Activated gamma-delta T cell (primary cell): ENCODE data around the gene JMJD1C.
"Not testable (repeated sequence)": the region's sequence is repeated elsewhere in the genome, so short reads cannot be mapped to it uniquely, and the experiment has no call there.

Experiments
- DNase-seq: peaks from one replicate; lab custom pipeline; 2025; lab: John Stamatoyannopoulos, UW

JMJD1C gene

DNA sequence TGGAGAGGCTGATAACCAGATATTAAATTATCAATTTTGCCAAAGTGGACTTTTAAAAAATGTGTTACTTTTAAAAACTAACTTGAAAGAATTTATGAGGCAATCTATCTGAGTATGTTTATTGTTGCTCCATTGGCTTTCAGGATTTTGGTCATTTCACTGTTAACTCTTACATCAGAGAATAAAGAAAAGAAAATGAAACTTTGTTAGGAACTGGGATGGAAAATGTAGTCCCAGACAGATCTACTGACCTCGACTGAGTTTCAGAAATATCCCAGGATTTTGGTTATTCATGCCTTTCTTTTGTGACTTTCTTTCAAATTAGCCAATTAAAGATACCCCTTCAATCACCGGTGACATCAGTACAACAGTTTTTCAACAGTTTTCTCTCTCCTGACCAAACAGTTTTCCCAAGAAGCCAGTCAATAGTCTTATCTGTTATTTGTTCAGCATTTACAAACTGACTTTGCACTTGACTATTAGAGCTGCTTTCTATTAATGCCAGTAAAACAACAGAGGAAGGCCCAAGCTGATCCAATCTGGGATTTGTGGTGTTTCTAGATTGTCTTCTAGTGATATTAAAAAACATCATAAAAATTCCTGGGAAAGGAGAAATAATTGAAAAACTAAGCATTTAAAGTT, 296.8 kb downstream of the JMJD1C start:
- DNase-seq = no peak

DNA sequence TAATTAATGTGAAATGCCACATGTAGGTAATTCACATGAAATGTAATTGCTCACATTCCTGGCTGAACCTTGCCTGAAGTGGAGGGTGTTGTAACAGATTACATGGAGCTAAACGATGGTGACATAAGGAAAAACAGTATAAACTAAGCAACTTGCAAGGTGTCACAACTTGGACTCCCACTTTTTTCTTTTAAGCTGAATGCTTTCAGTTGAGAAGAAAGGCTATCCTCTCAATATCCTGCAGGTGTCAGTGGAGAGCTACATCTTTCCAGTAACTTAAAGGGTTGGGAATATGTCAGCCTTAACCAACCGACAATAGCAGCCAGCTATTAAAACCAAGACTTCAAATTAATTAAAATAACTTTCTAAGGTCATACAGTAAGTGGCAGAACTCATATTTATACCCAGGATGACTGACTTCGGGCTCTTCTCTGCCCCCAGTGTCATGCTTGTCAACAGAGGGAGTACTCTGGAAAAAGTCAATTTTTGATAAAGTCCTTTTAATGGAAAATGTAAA, 299.0 kb downstream of the JMJD1C start:
- DNase-seq = no peak

DNA sequence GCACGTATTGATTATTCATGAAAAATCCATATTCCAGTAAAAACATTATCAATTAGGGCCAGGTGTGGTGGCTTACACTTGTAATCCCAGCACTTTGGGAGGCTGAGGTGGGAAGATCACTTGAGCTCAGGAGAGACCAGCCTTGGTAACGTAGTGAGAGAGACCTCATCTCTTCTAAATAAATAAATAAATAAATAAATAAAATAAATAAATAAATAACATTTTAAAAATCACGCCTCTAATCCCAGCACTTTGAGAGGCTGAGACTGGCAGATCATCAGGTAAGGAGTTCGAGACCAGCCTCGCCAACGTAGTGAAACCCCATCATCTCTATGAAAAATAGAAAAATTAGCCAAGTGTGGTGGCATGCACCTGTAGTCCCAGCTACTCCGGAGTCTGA, 300.5 kb downstream of the JMJD1C start:
- DNase-seq = no peak

DNA sequence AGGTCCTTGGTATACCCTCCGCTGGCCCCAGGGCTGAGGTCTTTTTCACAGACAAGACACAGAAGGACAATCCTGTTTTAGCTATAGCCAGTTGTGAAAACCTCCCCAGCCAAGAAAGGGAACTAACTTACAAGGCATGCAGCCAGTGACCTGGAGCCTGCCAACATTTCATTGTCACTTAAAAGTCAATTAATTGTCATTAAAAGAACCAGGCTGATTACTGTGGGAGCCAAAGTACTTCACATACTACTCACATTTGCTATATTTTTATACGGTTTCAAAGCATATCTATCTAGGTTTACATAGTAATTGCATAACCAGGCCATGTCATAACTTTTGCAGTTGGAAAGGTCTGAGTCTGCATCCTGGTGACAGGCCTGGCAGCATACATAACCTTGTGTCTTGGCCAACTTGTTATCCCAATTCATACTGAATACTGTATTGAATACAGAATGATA, 301.6 kb downstream of the JMJD1C start:
- no peak for DNase-seq

DNA sequence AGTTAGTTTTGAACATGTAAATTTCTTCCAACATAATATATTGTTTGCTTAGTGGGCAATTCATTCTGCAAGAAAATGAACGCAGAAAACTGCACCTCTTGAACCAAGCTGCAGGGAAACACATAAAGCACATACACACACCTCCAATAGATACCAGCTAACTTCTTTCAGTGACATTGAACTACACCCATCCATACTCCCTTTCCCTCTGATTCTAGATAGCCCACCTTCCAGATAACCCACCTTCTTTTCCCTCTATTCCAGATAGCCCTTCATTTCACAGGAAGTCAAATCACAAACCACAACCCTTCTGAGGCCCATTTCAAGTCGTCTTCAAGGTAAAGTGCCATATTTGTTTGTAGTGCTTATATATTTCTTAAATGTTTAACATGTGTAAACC, 304.2 kb downstream of the JMJD1C start:
- DNase-seq = no peak

DNA sequence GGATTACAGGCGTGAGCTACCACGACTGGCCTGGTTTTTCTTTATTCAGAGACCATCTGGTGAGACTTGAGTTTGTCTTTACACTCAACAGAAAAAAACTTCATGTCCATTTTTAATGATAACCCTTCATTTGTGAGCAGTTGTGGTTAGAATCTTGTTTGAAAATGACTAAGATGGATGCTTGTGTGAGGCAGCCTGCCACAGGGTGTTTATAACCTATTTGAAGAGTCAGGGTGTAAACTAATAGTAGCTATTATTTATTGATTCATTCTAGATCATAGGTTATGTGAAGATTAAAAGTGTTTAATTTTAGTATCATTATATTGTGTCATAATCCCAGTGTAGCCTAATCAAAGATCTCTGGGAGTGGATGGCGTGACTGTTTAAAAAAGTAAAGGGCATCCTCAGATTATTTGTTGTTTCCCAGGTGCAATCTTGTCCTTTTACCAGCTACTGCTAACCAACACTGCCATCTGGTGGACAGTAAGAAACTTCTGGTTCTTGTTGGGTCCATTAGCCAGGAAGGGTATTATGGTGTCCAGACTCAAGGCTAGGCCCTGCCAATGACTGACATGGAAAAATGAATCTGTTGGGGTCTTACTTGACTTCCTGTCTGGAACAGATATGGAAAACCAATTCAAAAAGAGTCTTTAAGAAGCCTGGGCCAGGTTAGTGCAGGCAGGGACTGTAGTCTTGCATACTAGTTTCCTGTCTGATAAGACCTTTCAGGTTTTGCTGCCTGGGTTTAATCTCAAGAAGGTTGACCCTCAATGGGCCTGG, 307.7 kb downstream of the JMJD1C start:
- no peak for DNase-seq

DNA sequence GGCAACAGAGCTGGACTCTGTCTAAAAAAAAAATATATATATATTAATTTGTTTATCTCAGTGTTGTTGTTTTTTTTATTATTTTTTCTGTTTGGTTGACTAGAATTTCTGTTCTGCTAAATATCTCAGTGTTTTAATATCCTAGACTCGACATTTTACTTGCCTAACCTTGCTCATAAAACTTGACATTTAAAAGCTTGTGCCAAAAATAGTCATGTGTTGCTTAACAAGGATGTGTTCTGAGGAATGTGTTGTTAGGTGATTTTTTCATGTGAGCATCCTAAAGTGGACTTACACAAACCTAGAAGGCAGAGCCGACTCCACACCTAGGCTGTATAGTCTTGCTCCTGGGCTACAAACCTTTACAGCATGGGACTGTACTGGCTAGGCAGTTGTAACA, 309.5 kb downstream of the JMJD1C start:
- no peak for DNase-seq

DNA sequence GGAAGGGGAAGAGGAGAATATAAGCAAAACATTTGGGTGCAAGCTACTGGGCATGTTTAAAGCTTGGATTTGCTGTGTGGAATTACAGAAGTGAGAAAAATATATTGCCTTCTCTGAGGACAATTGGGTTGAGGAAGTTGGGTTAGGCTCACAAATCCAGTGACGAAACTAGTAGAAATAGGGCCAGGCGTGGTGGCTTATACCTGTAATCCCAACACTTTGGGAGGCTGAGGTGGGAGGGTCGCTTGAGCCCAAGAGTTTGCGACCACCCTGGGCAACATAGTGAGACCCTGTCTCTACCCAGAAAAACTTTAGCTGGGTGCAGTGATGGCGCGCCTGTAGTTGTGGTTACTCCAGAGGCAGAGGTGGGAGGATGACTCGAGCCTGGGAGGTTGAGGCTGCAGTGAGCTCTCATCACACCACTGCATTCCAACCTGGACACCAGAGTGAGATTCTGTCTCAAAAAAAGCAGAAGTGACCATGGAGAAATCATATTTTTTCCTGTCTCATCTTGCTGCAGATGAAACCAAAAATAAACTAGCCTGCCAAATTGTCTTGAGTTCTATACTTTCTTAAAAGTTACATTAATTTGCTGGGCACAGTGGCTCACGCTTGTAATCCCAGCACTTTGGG, 310.3 kb downstream of the JMJD1C start:
- DNase-seq = no peak

DNA sequence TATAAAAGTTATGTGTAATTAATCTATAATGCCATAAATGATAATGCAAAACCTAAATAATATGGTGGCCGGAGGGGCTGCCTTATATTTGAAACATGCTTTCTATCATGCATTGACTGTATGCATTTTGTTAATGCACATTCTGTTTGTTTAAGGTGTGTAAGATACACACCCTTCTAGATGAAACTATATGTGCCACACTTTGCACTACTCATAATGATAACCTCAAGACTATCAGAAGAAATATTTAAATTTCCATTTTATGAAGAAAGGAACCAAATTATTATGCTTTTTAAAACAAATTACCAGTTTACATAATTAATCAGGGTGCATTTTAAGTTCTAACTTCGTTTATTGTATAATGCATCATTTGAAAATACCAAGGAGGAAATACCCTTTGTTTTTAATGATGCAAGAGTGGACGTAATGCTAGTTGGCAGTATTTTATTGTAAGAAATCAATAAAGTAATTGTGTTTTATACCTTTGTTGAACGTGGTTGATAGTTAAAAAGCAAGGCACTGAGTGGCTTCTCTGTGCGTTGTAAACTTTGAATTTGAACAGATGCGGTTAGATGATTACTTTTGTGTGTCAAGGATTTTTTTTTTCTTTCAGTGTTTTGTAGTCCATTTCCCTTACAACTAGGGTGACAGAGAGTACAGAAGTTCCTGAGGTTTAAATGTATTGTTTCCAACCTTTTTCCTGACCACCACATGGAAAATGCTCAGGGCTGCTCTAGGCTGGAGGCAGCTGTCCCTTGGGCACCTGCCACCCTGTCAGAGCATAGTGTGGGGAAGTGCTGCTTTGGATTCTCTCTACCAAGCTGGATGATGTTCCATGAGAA, 311.0 kb downstream of the JMJD1C start:
- DNase-seq = no peak

DNA sequence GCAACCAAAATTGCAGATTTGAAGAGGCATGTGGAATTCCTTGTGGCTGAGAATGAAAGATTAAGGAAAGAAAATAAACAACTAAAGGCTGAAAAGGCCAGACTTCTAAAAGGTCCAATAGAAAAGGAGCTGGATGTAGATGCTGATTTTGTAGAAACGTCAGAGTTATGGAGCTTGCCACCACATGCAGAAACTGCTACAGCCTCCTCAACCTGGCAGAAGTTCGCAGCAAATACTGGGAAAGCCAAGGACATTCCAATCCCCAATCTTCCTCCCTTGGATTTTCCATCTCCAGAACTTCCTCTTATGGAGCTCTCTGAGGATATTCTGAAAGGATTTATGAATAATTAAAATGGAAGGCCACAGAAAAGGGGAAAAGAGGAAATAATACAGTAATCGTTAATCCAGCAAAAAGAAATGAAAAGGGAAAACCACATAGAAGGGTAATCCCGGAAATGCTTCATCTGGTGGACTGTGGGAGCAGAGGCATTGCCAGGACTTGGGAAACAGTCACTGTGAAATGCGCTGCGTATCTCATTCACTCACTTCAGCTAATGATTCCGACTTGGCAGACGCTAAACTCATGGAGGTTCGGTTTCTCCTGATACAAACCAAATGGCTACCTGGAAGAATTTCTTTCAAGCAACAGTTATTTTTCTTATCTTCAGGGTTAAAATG, 311.8 kb downstream of the JMJD1C start:
- DNase-seq = not testable (repeated sequence)

DNA sequence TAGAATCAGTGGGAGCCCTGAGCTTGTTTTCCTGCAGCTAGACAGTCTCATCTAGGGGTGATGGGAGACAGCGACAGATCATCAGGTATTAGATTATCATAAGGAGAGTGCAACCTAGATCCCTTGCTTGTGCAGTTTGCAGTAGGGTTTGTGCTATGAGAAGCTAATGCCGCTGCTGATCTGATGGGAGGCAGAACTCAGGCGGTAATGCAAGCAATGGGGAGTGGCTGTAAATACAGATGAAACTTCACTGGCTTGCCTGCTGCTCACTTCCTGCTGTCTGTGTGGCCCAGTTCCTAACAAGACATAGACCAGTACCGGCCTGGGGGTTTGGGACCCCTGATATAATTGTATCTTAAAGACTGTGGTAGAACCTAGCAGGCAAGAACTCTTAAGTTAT, 315.0 kb downstream of the JMJD1C start:
- no peak for DNase-seq

DNA sequence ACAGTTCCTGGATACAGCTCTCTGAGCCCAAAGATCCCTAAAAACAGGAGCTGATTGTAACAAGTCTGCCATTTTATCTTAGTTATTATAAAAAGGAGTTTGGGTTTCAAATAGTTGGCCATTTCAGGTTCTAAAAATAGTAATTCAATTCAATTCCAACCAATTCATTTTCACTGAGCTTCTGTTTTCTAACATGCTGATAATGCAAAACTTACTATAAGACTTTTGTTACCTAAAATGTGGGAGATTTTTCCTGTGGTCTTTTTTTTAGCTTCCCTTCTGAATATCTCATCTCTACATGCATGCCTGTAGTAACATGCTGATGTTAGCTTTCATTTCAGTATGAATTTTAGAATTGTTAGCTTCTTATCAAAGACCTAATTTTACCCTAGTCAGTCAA, 319.3 kb downstream of the JMJD1C start:
- DNase-seq = no peak

DNA sequence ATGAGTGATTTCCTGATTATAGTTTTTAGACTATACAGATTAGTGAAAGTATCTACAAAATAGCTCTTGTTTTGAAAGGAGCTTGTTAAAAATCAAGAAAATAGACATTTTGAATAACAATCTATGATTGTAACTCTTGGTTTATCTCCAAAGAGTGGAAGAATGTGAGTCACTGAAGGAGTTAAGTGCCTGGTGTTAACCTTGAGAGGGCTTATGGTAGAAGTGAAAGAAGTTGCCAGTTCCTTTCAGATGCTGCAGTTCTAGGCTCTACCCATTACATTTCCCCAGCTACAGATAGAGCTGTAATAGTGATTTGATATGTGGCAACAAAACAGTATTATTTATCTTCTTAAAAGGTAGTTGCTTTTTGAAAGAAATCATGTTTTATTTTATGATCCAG, 320.0 kb downstream of the JMJD1C start:
- DNase-seq = no peak

DNA sequence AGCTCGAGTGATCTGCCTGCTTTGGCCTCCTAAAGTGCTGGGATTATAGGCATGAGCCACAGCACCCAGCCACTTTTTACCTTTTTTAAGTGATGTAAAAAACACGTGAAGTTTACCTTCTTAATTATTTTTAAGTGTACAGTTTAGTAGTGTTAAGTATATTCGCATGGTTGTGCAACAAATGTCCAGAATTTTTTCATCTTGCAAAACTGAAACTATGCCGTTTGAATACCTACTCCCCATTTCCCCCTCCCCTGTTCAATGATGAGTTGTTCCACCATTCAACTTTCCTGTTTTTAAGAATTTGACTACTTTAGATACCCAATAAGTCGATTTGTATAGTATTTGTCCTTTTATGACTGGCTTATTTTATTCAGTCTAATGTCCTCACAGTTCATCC, 321.8 kb downstream of the JMJD1C start:
- no peak for DNase-seq

DNA sequence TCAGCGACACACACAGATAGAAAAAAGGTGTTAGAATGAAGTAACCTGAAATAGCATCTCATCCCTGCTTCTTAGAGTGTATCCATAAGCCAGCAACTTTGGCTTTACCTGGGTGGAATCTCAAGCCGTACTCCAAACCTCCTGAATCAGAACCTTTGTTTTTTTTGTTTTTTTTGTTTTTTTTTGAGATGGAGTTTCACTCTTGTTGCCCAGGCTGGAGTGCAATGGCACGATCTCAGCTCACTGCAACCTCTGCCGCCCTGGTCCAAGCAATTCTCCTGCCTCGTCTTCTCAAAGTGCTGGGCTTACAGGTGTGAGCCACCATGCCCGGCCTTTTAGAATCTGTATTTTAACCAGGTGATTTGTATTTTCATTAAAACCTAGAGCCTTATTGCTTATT, 323.6 kb downstream of the JMJD1C start:
- DNase-seq = no peak

DNA sequence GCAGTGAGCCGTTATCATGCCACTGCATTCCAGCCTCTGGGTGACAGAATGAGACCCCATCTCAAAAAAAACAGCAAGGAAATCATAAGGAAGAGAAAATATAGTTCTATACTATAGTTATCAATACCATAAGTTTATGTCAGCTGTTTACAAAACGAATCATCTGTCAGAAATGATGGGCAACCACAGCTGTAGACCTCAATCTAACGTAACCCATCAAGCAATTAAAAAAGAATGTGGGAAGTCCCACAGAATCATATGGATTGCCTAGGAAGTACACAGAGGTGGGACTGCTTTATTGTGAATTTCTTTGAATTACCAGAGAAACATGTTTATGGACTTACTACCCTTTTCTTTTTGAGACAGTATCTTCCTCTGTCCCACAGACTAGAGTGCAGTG, 325.7 kb downstream of the JMJD1C start:
- no peak for DNase-seq

DNA sequence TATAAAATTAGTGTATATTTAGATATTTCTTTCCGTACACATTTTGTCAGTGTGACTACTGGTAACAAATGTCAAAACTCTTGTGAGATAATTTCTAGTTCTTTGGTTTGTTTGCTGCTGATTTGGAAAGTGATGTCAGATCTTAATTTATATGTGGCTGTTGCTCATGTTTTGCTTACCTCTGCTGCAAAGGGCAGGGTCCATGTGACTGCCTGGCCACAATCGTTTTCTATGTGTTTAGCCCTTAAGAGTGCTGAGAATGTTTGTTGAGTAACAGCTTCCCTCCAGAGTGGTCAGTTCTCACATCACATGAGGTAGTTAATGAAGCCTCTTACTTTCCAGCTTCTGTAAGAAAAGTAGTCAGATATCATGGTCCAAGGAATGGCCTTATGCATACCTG, 328.5 kb downstream of the JMJD1C start:
- DNase-seq = no peak

DNA sequence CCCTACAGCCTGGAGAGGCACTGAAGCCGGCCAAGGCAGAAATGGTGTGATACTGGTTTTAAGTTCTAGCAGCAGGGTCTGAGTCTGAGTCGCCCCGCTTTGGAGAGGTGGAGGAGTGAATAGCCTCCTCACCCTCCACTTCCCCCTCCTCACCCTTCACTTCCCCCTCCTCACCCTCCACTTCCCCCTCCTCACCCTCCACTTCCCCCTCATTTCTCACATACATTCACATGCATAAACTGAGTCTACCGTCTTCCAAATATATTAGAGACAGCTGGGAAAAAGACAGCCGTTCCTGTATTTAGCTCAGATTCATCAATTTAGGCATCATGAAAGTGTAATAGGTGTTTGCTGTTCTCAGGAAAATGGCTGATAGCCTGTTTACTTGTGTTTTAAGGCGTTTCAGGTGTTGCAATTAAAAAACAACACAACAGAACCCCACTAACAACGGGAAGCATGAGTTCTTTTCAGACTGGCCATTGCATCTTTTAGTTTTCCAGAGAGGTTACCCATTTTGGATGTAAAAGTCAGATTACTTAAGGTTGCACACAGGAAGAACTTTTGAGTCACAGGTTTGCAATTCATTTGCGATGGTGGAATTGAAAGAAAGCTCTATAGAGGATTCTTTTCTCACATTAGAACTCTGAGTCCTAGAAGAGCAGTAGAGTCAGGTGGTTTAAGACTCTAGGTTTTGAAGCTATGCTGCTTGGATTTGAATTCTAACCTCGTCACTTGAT, 331.8 kb downstream of the JMJD1C start:
- no peak for DNase-seq

DNA sequence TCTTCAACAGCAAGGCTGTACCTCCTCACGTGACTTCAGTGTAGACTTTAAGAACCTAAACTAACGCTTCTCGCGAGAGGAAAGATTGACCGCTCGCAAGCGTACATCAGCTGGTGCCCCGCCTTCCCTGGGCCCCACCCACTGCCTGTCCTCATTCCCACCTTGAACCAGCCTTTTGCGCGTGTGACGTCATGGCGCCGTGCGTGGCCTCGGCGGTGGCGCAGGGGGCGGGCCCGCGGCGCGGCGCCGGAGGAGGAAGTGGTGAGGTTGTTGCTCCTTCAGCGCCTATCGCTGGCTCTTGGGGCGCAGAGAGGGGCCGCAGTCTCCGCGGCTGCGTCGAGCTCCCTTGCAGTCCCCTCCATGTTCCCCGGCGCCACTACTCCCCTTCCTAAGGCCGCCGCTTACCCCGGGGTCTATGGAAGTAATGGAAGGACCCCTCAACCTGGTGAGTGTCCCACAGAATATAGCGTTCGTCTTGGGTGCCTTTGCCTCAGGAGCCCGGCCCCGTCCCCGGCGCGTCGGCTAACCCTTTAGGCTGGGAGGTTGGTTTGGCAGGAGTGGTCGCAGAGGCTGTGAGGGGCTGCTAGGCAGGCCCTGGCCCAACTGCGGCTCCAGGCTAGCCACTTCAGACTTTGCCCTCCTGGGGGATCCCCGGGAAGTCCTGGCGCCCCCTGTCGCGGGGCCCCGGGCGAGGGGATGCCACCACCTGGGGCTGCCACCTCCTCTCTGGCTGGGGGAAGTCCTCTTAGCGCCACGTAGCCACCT, 332.5 kb downstream of the JMJD1C start, which contains the start of gene NRBF2:
Gene NRBF2, plus strand, starts transcription at position 273 of the 765 bp plus-strand sequence. Its CDS starts 143 bp downstream, at position 416.
- peak; percentile 93 for DNase-seq

DNA sequence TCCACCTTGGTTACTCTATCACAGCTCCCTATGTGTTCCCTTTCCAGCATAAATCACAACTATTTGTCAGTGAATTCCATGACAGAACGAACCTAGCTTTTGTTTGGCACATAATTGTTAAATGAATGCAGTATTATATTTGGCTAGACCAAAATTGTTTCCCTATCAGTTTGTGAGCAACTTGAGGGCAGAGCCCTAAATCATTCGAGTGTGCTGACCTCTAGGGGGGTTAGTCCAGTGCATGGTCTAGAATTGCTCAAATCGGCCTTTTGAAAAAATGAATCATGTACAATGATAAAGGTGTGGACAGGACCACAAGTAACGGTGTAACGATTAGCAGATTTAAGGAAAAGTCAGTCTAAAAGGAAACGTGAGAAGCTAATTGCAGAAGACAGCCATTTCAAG, 333.1 kb downstream of the JMJD1C start:
- no peak for DNase-seq
